ENCODE results near the gene CTR9.

GRCh38 chr11:10807493-10808234, 56.6 kb downstream of the CTR9 start:
- TF ChIP-seq, protein P1, sequence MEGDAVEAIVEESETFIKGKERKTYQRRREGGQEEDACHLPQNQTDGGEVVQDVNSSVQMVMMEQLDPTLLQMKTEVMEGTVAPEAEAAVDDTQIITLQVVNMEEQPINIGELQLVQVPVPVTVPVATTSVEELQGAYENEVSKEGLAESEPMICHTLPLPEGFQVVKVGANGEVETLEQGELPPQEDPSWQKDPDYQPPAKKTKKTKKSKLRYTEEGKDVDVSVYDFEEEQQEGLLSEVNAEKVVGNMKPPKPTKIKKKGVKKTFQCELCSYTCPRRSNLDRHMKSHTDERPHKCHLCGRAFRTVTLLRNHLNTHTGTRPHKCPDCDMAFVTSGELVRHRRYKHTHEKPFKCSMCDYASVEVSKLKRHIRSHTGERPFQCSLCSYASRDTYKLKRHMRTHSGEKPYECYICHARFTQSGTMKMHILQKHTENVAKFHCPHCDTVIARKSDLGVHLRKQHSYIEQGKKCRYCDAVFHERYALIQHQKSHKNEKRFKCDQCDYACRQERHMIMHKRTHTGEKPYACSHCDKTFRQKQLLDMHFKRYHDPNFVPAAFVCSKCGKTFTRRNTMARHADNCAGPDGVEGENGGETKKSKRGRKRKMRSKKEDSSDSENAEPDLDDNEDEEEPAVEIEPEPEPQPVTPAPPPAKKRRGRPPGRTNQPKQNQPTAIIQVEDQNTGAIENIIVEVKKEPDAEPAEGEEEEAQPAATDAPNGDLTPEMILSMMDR (IDR thresholded peaks at IDR 0.05), result no peak
- TF ChIP-seq POLR2A (IDR thresholded peaks at IDR 0.05), result no peak

Measured in body of pancreas (tissue), 4 donors.